WTC11 (cell line): Measurements from ENCODE around the gene DOK7. TPM values are rescaled to one million over a fixed set of nuclear protein-coding genes. Genes with fewer than 3 reads are reported as not detected.
"Not testable (repeated sequence)": the region's sequence is repeated elsewhere in the genome, so short reads cannot be mapped to it uniquely, and the experiment has no call there.

Source experiments
- ATAC-seq: fragments of 200-7000 bp; cut with Tn5 transposase; 2 replicates; pipeline ENCODE4 v1.10.0; 2021; ENCODE audit warnings: mild to moderate bottlenecking, moderate library complexity
- CTCF ChIA-PET: fragments of 300-600 bp; sonication (Branson Sonifier 250); formaldehyde crosslinking; loops from one replicate; lab custom pipeline; 2021; ENCODE audit warnings: antibody characterized with exemption; lab: Charles Lee
- POLR2A ChIA-PET: fragments of 350-600 bp; sonication (Branson Sonifier 250); formaldehyde crosslinking; loops from one replicate; lab custom pipeline; 2021; ENCODE audit warnings: antibody characterized with exemption; lab: Charles Lee
- DNase-seq: peaks from one replicate; pipeline ENCODE4 v3.0.0; 2021; ENCODE audit warnings: low spot score
- H3K27ac Mint-ChIP-seq: 2 replicates; pipeline ENCODE4 v1.8.0; 2021; ENCODE audit warnings: mixed read lengths
- H3K27me3 Mint-ChIP-seq: 2 replicates; pipeline ENCODE4 v1.8.0; 2021; ENCODE audit warnings: low read depth, mild to moderate bottlenecking, moderate library complexity, mixed read lengths
- H3K36me3 Mint-ChIP-seq: 2 replicates; pipeline ENCODE4 v1.8.0; 2021; ENCODE audit warnings: mixed read lengths
- H3K4me1 Mint-ChIP-seq: 2 replicates; pipeline ENCODE4 v1.8.0; 2022; ENCODE audit warnings: mixed read lengths
- H3K4me3 Mint-ChIP-seq: 2 replicates; pipeline ENCODE4 v1.8.0; 2021; ENCODE audit warnings: mild to moderate bottlenecking, moderate library complexity, mixed read lengths
- H3K9me3 Mint-ChIP-seq: 2 replicates; pipeline ENCODE4 v1.8.0; 2021; ENCODE audit warnings: mixed read lengths
- total RNA-seq: library from RNA; stranded (reverse); gene quantifications from 3 replicates; pipeline ENCODE4 v1.2.3, GENCODE V29; 2021

The DOK7 gene
- total RNA-seq, 1 experiment from 2014 or later = 0.22 TPM

- H3K36me3 Mint-ChIP-seq, H3K9me3 Mint-ChIP-seq, H3K27ac Mint-ChIP-seq, CTCF ChIA-PET, H3K4me3 Mint-ChIP-seq, DNase-seq, H3K4me1 Mint-ChIP-seq, POLR2A ChIA-PET, ATAC-seq: not testable (repeated sequence)
- H3K27me3 Mint-ChIP-seq = peaks cover 27% of the 10 kb centered on the region
Observed at GRCh38 chr4:3538906-3539305, 75.8 kb downstream of the DOK7 start.

- DNase-seq, H3K27ac Mint-ChIP-seq, H3K27me3 Mint-ChIP-seq, H3K36me3 Mint-ChIP-seq, H3K4me1 Mint-ChIP-seq, ATAC-seq, POLR2A ChIA-PET, H3K9me3 Mint-ChIP-seq, CTCF ChIA-PET, H3K4me3 Mint-ChIP-seq: not testable (repeated sequence)
Observed at GRCh38 chr4:3543415-3543814, 80.3 kb downstream of the DOK7 start.

Other genes with a start within 250 kb of the DOK7 start
- 0.98 to 1.1 TPM (median 0.99 TPM) in 3 replicates for gene MSANTD1, start 214.1 kb upstream of the DOK7 start, total RNA-seq
- gene RGS12, start 170.3 kb upstream of the DOK7 start, total RNA-seq = 21.0 to 24.7 TPM (median 24.2 TPM) in 3 replicates
- gene HGFAC, start 21.3 kb upstream of the DOK7 start, total RNA-seq = 0.20 to 0.76 TPM (median 0.48 TPM) in 3 replicates
- gene LRPAP1, start 69.1 kb downstream of the DOK7 start, total RNA-seq = 90.8 to 106 TPM (median 97.4 TPM) in 3 replicates